IMR-90 (cell line): ENCODE measurements around the gene SMCO3. TPM values are rescaled to one million over a fixed set of nuclear protein-coding genes. Genes with fewer than 3 reads are reported as not detected.

Experiments
- ATAC-seq: fragments of 200-7000 bp; cut with Tn5 transposase; 2 replicates; pipeline ENCODE4 v1.9.1; 2020; ENCODE audit warnings: low read depth, mild to moderate bottlenecking, moderate library complexity
- BruUV-seq: library from RNA; stranded (reverse); fragments of 400-500 nt; replicated peaks from 2 replicates; lab custom pipeline; 2021; lab: Mats Ljungman, UMichigan
- CTCF ChIA-PET: fragments of 300-600 bp; formaldehyde crosslinking; extraction: SDS; loops from one replicate; lab custom pipeline; 2021; ENCODE audit warnings: antibody characterized with exemption; lab: Yijun Ruan, JAX
- POLR2A ChIA-PET: fragments of 300-600 bp; sonication (Branson Sonifier 250); formaldehyde crosslinking; loops from one replicate; lab custom pipeline; 2022; ENCODE audit warnings: antibody characterized with exemption; ENCODE audit not compliant: unreplicated experiment; lab: Charles Lee
- DNase-seq: peaks from one replicate; pipeline ENCODE4 v3.0.0; 2013
- H2AFZ ChIP-seq: replicated peaks from 2 replicates; pipeline ENCODE3; 2013; ENCODE audit warnings: low read length, mild to moderate bottlenecking; ENCODE audit not compliant: poor library complexity
- H2AK5ac ChIP-seq: 2 replicates; pipeline ENCODE4 v1.6.1; 2013; ENCODE audit warnings: low read depth, low read length, inconsistent platforms
- H2AK9ac ChIP-seq: replicated peaks from 2 replicates; pipeline ENCODE3; 2013; ENCODE audit warnings: mild to moderate bottlenecking, low read depth, low read length, moderate library complexity; ENCODE audit not compliant: poor library complexity
- H2BK120ac ChIP-seq: 2 replicates; pipeline ENCODE4 v1.6.1; 2013; ENCODE audit warnings: low read depth, low read length, inconsistent platforms
- H2BK15ac ChIP-seq: 3 replicates; pipeline ENCODE4 v1.6.1; 2013; ENCODE audit warnings: low read depth, low read length, inconsistent platforms
- H2BK20ac ChIP-seq: 2 replicates; pipeline ENCODE4 v1.6.1; 2013; ENCODE audit warnings: low read depth, mild to moderate bottlenecking, inconsistent platforms, low read length, moderate library complexity
- H2BK5ac ChIP-seq: 2 replicates; pipeline ENCODE4 v1.6.1; 2013; ENCODE audit warnings: mild to moderate bottlenecking, low read depth, low read length, inconsistent platforms; ENCODE audit not compliant: poor library complexity, severe bottlenecking
- H3K14ac ChIP-seq: replicated peaks from 2 replicates; pipeline ENCODE4 v1.6.1; 2013; ENCODE audit warnings: low read depth, low read length, inconsistent platforms
- H3K18ac ChIP-seq: 2 replicates; pipeline ENCODE4 v1.6.1; 2013; ENCODE audit warnings: low read depth, low read length, control low read depth
- H3K23ac ChIP-seq: 2 replicates; pipeline ENCODE4 v1.6.1; 2013; ENCODE audit warnings: low read depth, low read length, inconsistent platforms
- H3K27ac ChIP-seq: 2 replicates; pipeline ENCODE4 v1.5.1; 2013; ENCODE audit warnings: mild to moderate bottlenecking, control low read depth, low read length; ENCODE audit not compliant: insufficient read depth
- H3K27me3 ChIP-seq: 2 replicates; pipeline ENCODE4 v1.6.1; 2013; ENCODE audit warnings: low read length; ENCODE audit not compliant: control insufficient read depth, insufficient read depth
- H3K36me3 ChIP-seq: 2 replicates; pipeline ENCODE4 v1.6.1; 2013; ENCODE audit warnings: low read length, mixed read lengths; ENCODE audit not compliant: control insufficient read depth, insufficient read depth
- H3K4ac ChIP-seq: 2 replicates; pipeline ENCODE4 v1.6.1; 2013; ENCODE audit warnings: low read depth, low read length, inconsistent platforms
- H3K4me1 ChIP-seq: 2 replicates; pipeline ENCODE4 v1.6.1; 2013; ENCODE audit warnings: low read length, mixed read lengths; ENCODE audit not compliant: control insufficient read depth, insufficient read depth
- H3K4me2 ChIP-seq: 2 replicates; pipeline ENCODE4 v1.6.1; 2013; ENCODE audit warnings: low read depth, mild to moderate bottlenecking, control low read depth, low read length, moderate library complexity
- H3K4me3 ChIP-seq: 2 replicates; pipeline ENCODE4 v1.5.1; 2013; ENCODE audit warnings: low read depth, mild to moderate bottlenecking, control low read depth, low read length, moderate library complexity; ENCODE audit not compliant: insufficient read depth
- H3K56ac ChIP-seq: 2 replicates; pipeline ENCODE4 v1.6.1; 2013; ENCODE audit warnings: low read length, inconsistent platforms; ENCODE audit not compliant: insufficient read depth; ENCODE audit errors: extremely low read depth
- H3K79me1 ChIP-seq, 2 experiments: 2 replicates each; pipeline ENCODE4 v1.6.1; 2013; ENCODE audit warnings: low read length in 2 of 2, inconsistent platforms in 1 of 2, low read depth in 1 of 2
- H3K9ac ChIP-seq: 2 replicates; pipeline ENCODE4 v1.6.1; 2013; ENCODE audit warnings: low read depth, low read length, control low read depth
- H3K9me1 ChIP-seq: 2 replicates; pipeline ENCODE4 v1.6.1; 2013; ENCODE audit warnings: low read length, inconsistent platforms; ENCODE audit not compliant: insufficient read depth
- H3K9me3 ChIP-seq: 2 replicates; pipeline ENCODE4 v1.6.1; 2013; ENCODE audit warnings: low read length; ENCODE audit not compliant: control insufficient read depth, insufficient read depth
- H4K20me1 ChIP-seq: 2 replicates; pipeline ENCODE4 v1.6.1; 2013; ENCODE audit warnings: low read length, inconsistent platforms; ENCODE audit not compliant: insufficient read depth
- H4K5ac ChIP-seq: 2 replicates; pipeline ENCODE4 v1.6.1; 2013; ENCODE audit warnings: mild to moderate bottlenecking, low read depth, low read length, control low read depth
- H4K8ac ChIP-seq, 2 experiments: 2 replicates each; pipeline ENCODE4 v1.6.1; 2013; ENCODE audit warnings: low read depth in 2 of 2, low read length in 2 of 2, control low read depth in 1 of 2, inconsistent platforms in 1 of 2
- H4K91ac ChIP-seq: 2 replicates; pipeline ENCODE4 v1.6.1; 2013; ENCODE audit warnings: low read depth, low read length, inconsistent platforms; ENCODE audit not compliant: insufficient read depth
- BHLHE40 ChIP-seq: fragments of 150-350 bp; IDR thresholded peaks from 2 replicates; pipeline ENCODE4 v1.6.1; 2016; ENCODE audit warnings: mild to moderate bottlenecking, low read depth, low read length
- CHD1 ChIP-seq: IDR thresholded peaks from 2 replicates; pipeline ENCODE4 v1.6.1; 2012; ENCODE audit warnings: low read depth, low read length, improper control_type of control experiment
- FOS ChIP-seq: fragments of 150-350 bp; IDR thresholded peaks from 2 replicates; pipeline ENCODE4 v1.6.1; 2016; ENCODE audit warnings: low read depth, low read length
- MAFK ChIP-seq: IDR thresholded peaks from 2 replicates; pipeline ENCODE4 v1.6.1; 2012; ENCODE audit warnings: low read depth, low read length, improper control_type of control experiment
- MAZ ChIP-seq: IDR thresholded peaks from 2 replicates; pipeline ENCODE4 v1.6.1; 2012; ENCODE audit warnings: low read depth, mild to moderate bottlenecking, low read length, improper control_type of control experiment, moderate library complexity, borderline replicate concordance
- MXI1 ChIP-seq: IDR thresholded peaks from 2 replicates; pipeline ENCODE4 v1.6.1; 2012; ENCODE audit warnings: low read depth, mild to moderate bottlenecking, low read length, moderate library complexity, borderline replicate concordance
- POLR2A ChIP-seq: IDR thresholded peaks from 2 replicates; pipeline ENCODE4 v1.6.1; 2012; ENCODE audit warnings: mild to moderate bottlenecking, low read depth, low read length
- RAD21 ChIP-seq: IDR thresholded peaks from 2 replicates; pipeline ENCODE4 v1.6.1; 2012; ENCODE audit warnings: low read length, improper control_type of control experiment
- RCOR1 ChIP-seq: IDR thresholded peaks from 2 replicates; pipeline ENCODE4 v1.6.1; 2012; ENCODE audit warnings: mild to moderate bottlenecking, low read length, improper control_type of control experiment; ENCODE audit not compliant: insufficient replicate concordance
- RFX5 ChIP-seq: IDR thresholded peaks from 2 replicates; pipeline ENCODE4 v1.8.0; 2012; ENCODE audit warnings: low read depth, mild to moderate bottlenecking, low read length, moderate library complexity
- SMC3 ChIP-seq: fragments of 150-350 bp; IDR thresholded peaks from 2 replicates; pipeline ENCODE4 v1.6.1; 2016; ENCODE audit warnings: low read depth, mild to moderate bottlenecking, antibody characterized with exemption, low read length, moderate library complexity
- USF2 ChIP-seq: fragments of 150-350 bp; IDR thresholded peaks from 2 replicates; pipeline ENCODE4 v1.6.1; 2017; ENCODE audit warnings: mild to moderate bottlenecking, antibody characterized with exemption, low read length, low read depth
- whole genome bisulfite sequencing, 2 experiments: methylation state at CpG; one replicate each; pipeline versions ENCODE4 v1.1.5 to v1.1.7; 2013; ENCODE audit warnings: missing lambda C conversion rate in 2 of 2; ENCODE audit not compliant: insufficient read length in 1 of 2; ENCODE audit errors: extremely low coverage in 2 of 2; 5-methylcytosine and 5-hydroxymethylcytosine counted together
- dilution Hi-C: fragments of 300-500 bp; cut with HindIII; formaldehyde crosslinking; loops from one replicate; pipeline ENCODE4 v1.14.3; 2018; ENCODE audit warnings: low sequenced_read_pairs; ENCODE audit not compliant: unreplicated experiment
- in situ Hi-C: fragments of 300-500 bp; cut with MboI; formaldehyde crosslinking; loops from 3 replicates; pipeline ENCODE4 v1.14.3; 2019; ENCODE audit warnings: low sequenced_read_pairs, inconsistent platforms, mixed read lengths
- intact Hi-C: fragments of 100-400 bp; cut with micrococcal nuclease; formaldehyde crosslinking; loops from 2 replicates; pipeline ENCODE4 v1.10.0; 2022
- polyA plus RNA-seq, 3 experiments: library from polyadenylated mRNA; depleted of rRNA; stranded (reverse); fragments of >200 nt; gene quantifications; 2 replicates each; pipeline ENCODE4 v1.2.3, GENCODE V29; 2012; ENCODE audit warnings: low replicate concordance in 1 of 3
- total RNA-seq: library from RNA; depleted of rRNA; stranded (reverse); fragments of >200 nt; gene quantifications from 2 replicates; pipeline ENCODE4 v1.2.3, GENCODE V29; 2012
- TF ChIP-seq, protein P1 (sequence below): conservative IDR thresholded peaks from 2 replicates; pipeline ENCODE4 v1.5.1; 2012; ENCODE audit warnings: mild to moderate bottlenecking, low read depth, low read length, improper control_type of control experiment
- TF ChIP-seq, protein P2 (sequence below): fragments of 150-350 bp; IDR thresholded peaks from 2 replicates; pipeline ENCODE4 v1.6.1; 2016; ENCODE audit warnings: low read depth, mild to moderate bottlenecking, low read length, moderate library complexity, borderline replicate concordance

The SMCO3 gene
- total and polyA plus RNA-seq, 2 of the 4 experiments (the other 2 are of a cell fraction), result under 0.01 to 0.07 TPM

- H3K14ac ChIP-seq, result no peak overlapping the region
- H2BK120ac ChIP-seq, result no peak overlapping the region
- in situ Hi-C loops (loop anchor here (25.0 kb wide), 2 partner anchors 397 to 1103 kb away; partner anchors contain the start of gene STRAP), dilution Hi-C loops (no loop called here), intact Hi-C loops (no loop called here)
- no peak overlapping the region for H3K4me3 ChIP-seq
- H3K27me3 ChIP-seq, result no peaks in the 10 kb centered on the region
- H4K5ac ChIP-seq, result no peak overlapping the region
- H4K20me1 ChIP-seq, result no peaks in the 10 kb centered on the region
- ATAC-seq (no peak), DNase-seq (no peak)
- no peak for TF ChIP-seq RFX5
- no peak for TF ChIP-seq POLR2A
- TF ChIP-seq, protein P1, sequence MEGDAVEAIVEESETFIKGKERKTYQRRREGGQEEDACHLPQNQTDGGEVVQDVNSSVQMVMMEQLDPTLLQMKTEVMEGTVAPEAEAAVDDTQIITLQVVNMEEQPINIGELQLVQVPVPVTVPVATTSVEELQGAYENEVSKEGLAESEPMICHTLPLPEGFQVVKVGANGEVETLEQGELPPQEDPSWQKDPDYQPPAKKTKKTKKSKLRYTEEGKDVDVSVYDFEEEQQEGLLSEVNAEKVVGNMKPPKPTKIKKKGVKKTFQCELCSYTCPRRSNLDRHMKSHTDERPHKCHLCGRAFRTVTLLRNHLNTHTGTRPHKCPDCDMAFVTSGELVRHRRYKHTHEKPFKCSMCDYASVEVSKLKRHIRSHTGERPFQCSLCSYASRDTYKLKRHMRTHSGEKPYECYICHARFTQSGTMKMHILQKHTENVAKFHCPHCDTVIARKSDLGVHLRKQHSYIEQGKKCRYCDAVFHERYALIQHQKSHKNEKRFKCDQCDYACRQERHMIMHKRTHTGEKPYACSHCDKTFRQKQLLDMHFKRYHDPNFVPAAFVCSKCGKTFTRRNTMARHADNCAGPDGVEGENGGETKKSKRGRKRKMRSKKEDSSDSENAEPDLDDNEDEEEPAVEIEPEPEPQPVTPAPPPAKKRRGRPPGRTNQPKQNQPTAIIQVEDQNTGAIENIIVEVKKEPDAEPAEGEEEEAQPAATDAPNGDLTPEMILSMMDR, result no peak
- no peak for TF ChIP-seq MAFK
- TF ChIP-seq RCOR1, result no peak
- TF ChIP-seq MXI1, result no peak
- no peak for TF ChIP-seq SMC3
- TF ChIP-seq BHLHE40, result no peak
- TF ChIP-seq USF2, result no peak
- TF ChIP-seq MAZ, result no peak
- TF ChIP-seq, protein P2, sequence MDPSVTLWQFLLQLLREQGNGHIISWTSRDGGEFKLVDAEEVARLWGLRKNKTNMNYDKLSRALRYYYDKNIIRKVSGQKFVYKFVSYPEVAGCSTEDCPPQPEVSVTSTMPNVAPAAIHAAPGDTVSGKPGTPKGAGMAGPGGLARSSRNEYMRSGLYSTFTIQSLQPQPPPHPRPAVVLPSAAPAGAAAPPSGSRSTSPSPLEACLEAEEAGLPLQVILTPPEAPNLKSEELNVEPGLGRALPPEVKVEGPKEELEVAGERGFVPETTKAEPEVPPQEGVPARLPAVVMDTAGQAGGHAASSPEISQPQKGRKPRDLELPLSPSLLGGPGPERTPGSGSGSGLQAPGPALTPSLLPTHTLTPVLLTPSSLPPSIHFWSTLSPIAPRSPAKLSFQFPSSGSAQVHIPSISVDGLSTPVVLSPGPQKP, result no peak
- no peak for TF ChIP-seq FOS
- no peak for TF ChIP-seq CHD1
- no peak for TF ChIP-seq RAD21
- no peak overlapping the region for H4K8ac ChIP-seq
- no peak overlapping the region for H2BK5ac ChIP-seq
- H3K36me3 ChIP-seq, result peaks cover 18% of the 10 kb centered on the region
- no TSS peak for BruUV-seq
- H3K9ac ChIP-seq, result no peak overlapping the region
- POLR2A ChIA-PET, result no interaction called here
- H3K18ac ChIP-seq, result no peak overlapping the region
- H2AK9ac ChIP-seq, result no peak overlapping the region
- no peaks in the 10 kb centered on the region for H3K79me1 ChIP-seq
- H2BK15ac ChIP-seq, result no peak overlapping the region
- no peak overlapping the region for H3K4me2 ChIP-seq
- no peak overlapping the region for H2AFZ ChIP-seq
- H3K9me3 ChIP-seq, result no peaks in the 10 kb centered on the region
- H2BK20ac ChIP-seq, result no peak overlapping the region
- WGBS, 2 experiments, result no CpG with 5 or more reads among the region's 2 CpGs
- peaks cover 3% of the 10 kb centered on the region; the same call in 1 of the 2 replicates for H3K9me1 ChIP-seq
- CTCF ChIA-PET, result no interaction called here
- no peak overlapping the region for H3K4ac ChIP-seq
- H3K4me1 ChIP-seq, result peaks cover 3% of the 10 kb centered on the region
- no peak overlapping the region for H3K56ac ChIP-seq
- H4K91ac ChIP-seq, result no peak overlapping the region
- H2AK5ac ChIP-seq, result no peak overlapping the region
- H3K27ac ChIP-seq, result no peak overlapping the region
- H3K23ac ChIP-seq, result no peak overlapping the region
Measured at GRCh38 chr12:14784471-14784870, 29.5 kb downstream of the SMCO3 start.
